GM19324 (cell line): ENCODE data around the gene RNF39.

Source experiments
- ATAC-seq: cut with Tn5 transposase; IDR thresholded peaks from one replicate; pipeline ENCODE4 v1.9.1; 2021; ENCODE audit warnings: mild to moderate bottlenecking, moderate library complexity; ENCODE audit not compliant: unreplicated experiment, low FRiP score

RNF39 gene

GRCh38 chr6:30020626-30021025 is 54.9 kb downstream of the RNF39 start:
- no peak for ATAC-seq
